Neural cell (in vitro differentiated cells): Measurements from ENCODE around the gene ERCC2. TPM values are rescaled to one million over a fixed set of nuclear protein-coding genes. Genes with fewer than 3 reads are reported as not detected.

Experiments used
- H2AFZ ChIP-seq: fragments of 200-600, 300-800 bp; sonication (generic), shearing (Covaris generic); 2 replicates; pipeline ENCODE4 v1.6.0; 2014; ENCODE audit warnings: low read depth, mild to moderate bottlenecking, antibody characterized with exemption, low read length, moderate library complexity
- H3F3A ChIP-seq: fragments of 200-600 bp; shearing (Covaris generic); 2 replicates; pipeline ENCODE4 v1.6.1; 2016; ENCODE audit warnings: mild to moderate bottlenecking, moderate library complexity, mixed read lengths, antibody characterized with exemption, low read length; ENCODE audit not compliant: insufficient read depth, poor library complexity, severe bottlenecking
- H3K27ac ChIP-seq: fragments of 200-600, 300-800 bp; sonication (generic), shearing (Covaris generic); 2 replicates; pipeline ENCODE4 v1.5.1; 2014; ENCODE audit warnings: mild to moderate bottlenecking, low read length, moderate library complexity
- H3K27me3 ChIP-seq: fragments of 300-800, 200-600 bp; sonication (generic), shearing (Covaris generic); 2 replicates; pipeline ENCODE4 v1.6.0; 2014; ENCODE audit warnings: mild to moderate bottlenecking, low read depth, low read length, moderate library complexity; ENCODE audit not compliant: insufficient read depth
- H3K36me3 ChIP-seq: fragments of 300-800, 200-600 bp; sonication (generic), shearing (Covaris generic); 2 replicates; pipeline ENCODE4 v1.5.1; 2014; ENCODE audit warnings: mild to moderate bottlenecking, antibody characterized with exemption, low read length, moderate library complexity; ENCODE audit not compliant: insufficient read depth
- H3K4me2 ChIP-seq: fragments of 300-800, 200-600 bp; sonication (generic), shearing (Covaris generic); 2 replicates; pipeline ENCODE4 v1.6.0; 2014; ENCODE audit warnings: mild to moderate bottlenecking, low read length
- H3K4me3 ChIP-seq: fragments of 300-800, 200-600 bp; sonication (generic), shearing (Covaris generic); 2 replicates; pipeline ENCODE4 v1.5.1; 2014; ENCODE audit warnings: mild to moderate bottlenecking, low read length, moderate library complexity
- H3K79me2 ChIP-seq: fragments of 200-600 bp; shearing (Covaris generic); replicated peaks from 2 replicates; pipeline ENCODE4 v1.6.0; 2014; ENCODE audit warnings: mild to moderate bottlenecking, low read length, moderate library complexity; ENCODE audit not compliant: insufficient read depth
- H3K9ac ChIP-seq: fragments of 300-800, 200-600 bp; sonication (generic), shearing (Covaris generic); 2 replicates; pipeline ENCODE4 v1.6.1; 2016; ENCODE audit warnings: mild to moderate bottlenecking, low read length, mixed read lengths
- H3K9me2 ChIP-seq: fragments of 200-600 bp; shearing (Covaris generic); 2 replicates; pipeline ENCODE4 v1.6.1; 2016; ENCODE audit warnings: mild to moderate bottlenecking, low read length, mixed read lengths; ENCODE audit not compliant: insufficient read depth
- H3K9me3 ChIP-seq: fragments of 200-600, 300-800 bp; sonication (generic), shearing (Covaris generic); 2 replicates; pipeline ENCODE4 v1.6.1; 2016; ENCODE audit warnings: mild to moderate bottlenecking, mixed run types, low read length, moderate library complexity, mixed read lengths
- H4K20me1 ChIP-seq: fragments of 200-600 bp; shearing (Covaris generic); 2 replicates; pipeline ENCODE4 v1.6.1; 2016; ENCODE audit warnings: mild to moderate bottlenecking, mixed run types; ENCODE audit not compliant: insufficient read depth
- CTCF ChIP-seq: fragments of 450-650 bp; IDR thresholded peaks from 2 replicates; pipeline ENCODE4 v1.5.1; 2014; ENCODE audit warnings: antibody characterized with exemption, mild to moderate bottlenecking, moderate library complexity; ENCODE audit not compliant: poor library complexity, severe bottlenecking
- EP300 ChIP-seq: fragments of 450-650 bp; conservative IDR thresholded peaks from 2 replicates; pipeline ENCODE4 v1.6.1; 2014; ENCODE audit warnings: antibody characterized with exemption, mild to moderate bottlenecking, moderate library complexity; ENCODE audit not compliant: poor library complexity, severe bottlenecking
- EZH2 ChIP-seq: fragments of 200-600, 300-800 bp; shearing (Covaris generic), sonication (generic); IDR thresholded peaks from 2 replicates; pipeline ENCODE4 v1.6.1; 2014; ENCODE audit warnings: antibody characterized with exemption, low read length, borderline replicate concordance, mild to moderate bottlenecking; ENCODE audit not compliant: insufficient read depth, poor library complexity, severe bottlenecking
- MXI1 ChIP-seq: fragments of 450-650 bp; conservative IDR thresholded peaks from 2 replicates; pipeline ENCODE4 v1.6.1; 2014; ENCODE audit warnings: antibody characterized with exemption, mild to moderate bottlenecking; ENCODE audit not compliant: poor library complexity, severe bottlenecking
- POLR2AphosphoS5 ChIP-seq: IDR thresholded peaks from 2 replicates; pipeline ENCODE4 v1.6.1; 2012
- RAD21 ChIP-seq: fragments of 450-650 bp; conservative IDR thresholded peaks from 2 replicates; pipeline ENCODE4 v1.6.1; 2014; ENCODE audit warnings: antibody characterized with exemption, mild to moderate bottlenecking, moderate library complexity
- REST ChIP-seq: IDR thresholded peaks from 2 replicates; pipeline ENCODE4 v1.6.1; 2012; ENCODE audit warnings: borderline replicate concordance
- SMC3 ChIP-seq: fragments of 450-650 bp; conservative IDR thresholded peaks from 2 replicates; pipeline ENCODE4 v1.6.1; 2014; ENCODE audit warnings: antibody characterized with exemption, mild to moderate bottlenecking, moderate library complexity; ENCODE audit not compliant: poor library complexity
- TAF1 ChIP-seq: IDR thresholded peaks from 2 replicates; pipeline ENCODE4 v1.6.1; 2012; ENCODE audit warnings: low read depth
- polyA minus RNA-seq: library from RNA; depleted of rRNA, polyadenylated mRNA; stranded (reverse); fragments of >200 nt; gene quantifications from 2 replicates; pipeline ENCODE4 v1.2.3, GENCODE V29; 2014
- polyA plus RNA-seq: library from polyadenylated mRNA; depleted of rRNA; stranded (reverse); fragments of >200 nt; gene quantifications from 2 replicates; pipeline ENCODE4 v1.2.3, GENCODE V29; 2014

Gene ERCC2
- polyA plus RNA-seq (28.8 and 39.0 TPM in 2 replicates), polyA minus RNA-seq (31.6 and 39.0 TPM in 2 replicates)

GRCh38 chr19:45370410-45371204 lies at the start of gene ERCC2:
TSS of gene ERCC2 (minus strand) at chr19:45370573. CDS start at chr19:45370540, 33 bp downstream.
- Histone ChIP-seq H3K79me2 (peaks cover 8% of the 10 kb centered on the region), H3K4me2 (peak within 1 kb of the TSS; percentile 78), H3K9me3 (no peaks in the 10 kb centered on the region), H3F3A (no peaks in the 10 kb centered on the region), H3K27me3 (no peaks in the 10 kb centered on the region), H3K9ac (peak within 1 kb of the TSS; percentile 81), H3K36me3 (no peaks in the 10 kb centered on the region), H3K4me3 (peak within 1 kb of the TSS; percentile 97), H3K9me2 (no peaks in the 10 kb centered on the region), H4K20me1 (no peaks in the 10 kb centered on the region), H3K27ac (peak within 1 kb of the TSS; percentile 92), H2AFZ (peak within 1 kb of the TSS; percentile 84)
- peak; percentile 88 for TF ChIP-seq TAF1
- TF ChIP-seq EP300, result no peak
- peak; percentile 5 for TF ChIP-seq MXI1
- no peak for TF ChIP-seq CTCF
- TF ChIP-seq SMC3, result peak; percentile 30
- no peak for TF ChIP-seq RAD21
- TF ChIP-seq REST, result peak; percentile 56
- TF ChIP-seq POLR2AphosphoS5, result peak; percentile 74
- TF ChIP-seq EZH2, result no peak

GRCh38 chr19:45419895-45420294 lies 49.5 kb upstream of the ERCC2 start:
- no peak for TF ChIP-seq SMC3
- no peak for TF ChIP-seq REST
- TF ChIP-seq TAF1, result no peak
- no peak for TF ChIP-seq EP300
- no peak for TF ChIP-seq EZH2
- no peak for TF ChIP-seq RAD21
- no peak for TF ChIP-seq CTCF
- no peak for TF ChIP-seq MXI1
- no peak for TF ChIP-seq POLR2AphosphoS5
- H3K36me3 ChIP-seq, result no peaks in the 10 kb centered on the region

More at GRCh38 chr19:45419895-45420294, 49.5 kb upstream of the ERCC2 start:
- Histone ChIP-seq H2AFZ (no peak overlapping the region), H3K9me3 (no peaks in the 10 kb centered on the region), H3K4me2 (no peak overlapping the region), H3K79me2 (peaks cover 4% of the 10 kb centered on the region), H3F3A (no peaks in the 10 kb centered on the region), H3K27me3 (no peaks in the 10 kb centered on the region), H4K20me1 (no peaks in the 10 kb centered on the region), H3K4me3 (no peak overlapping the region), H3K9ac (no peak overlapping the region), H3K27ac (no peak overlapping the region), H3K9me2 (no peaks in the 10 kb centered on the region)
